ENCODE data around the gene TPRG1.

TPRG1 gene

GRCh38 chr3:189311521-189311920 lies 139.8 kb downstream of the TPRG1 start:
- no peak for TF ChIP-seq CTCF (IDR thresholded peaks at IDR 0.05; ENCODE audit: low read depth, low read length)
- H3K4me3 ChIP-seq (ENCODE audit: low read depth, low read length): no peak overlapping the region

GRCh38 chr3:189312866-189313265 lies 141.1 kb downstream of the TPRG1 start:
- H3K4me3 ChIP-seq (ENCODE audit: low read depth, low read length): no peak overlapping the region
- no peak for TF ChIP-seq CTCF (IDR thresholded peaks at IDR 0.05; ENCODE audit: low read depth, low read length)

GRCh38 chr3:189316296-189317019 lies 144.7 kb downstream of the TPRG1 start:
- TF ChIP-seq CTCF (IDR thresholded peaks at IDR 0.05; ENCODE audit: low read depth, low read length): no peak
- H3K4me3 ChIP-seq (ENCODE audit: low read depth, low read length): no peak overlapping the region

GRCh38 chr3:189317911-189318310 lies 146.1 kb downstream of the TPRG1 start:
- H3K4me3 ChIP-seq (ENCODE audit: low read depth, low read length): no peak overlapping the region
- no peak for TF ChIP-seq CTCF (IDR thresholded peaks at IDR 0.05; ENCODE audit: low read depth, low read length)

- no peak overlapping the region for H3K4me3 ChIP-seq (ENCODE audit: low read depth, low read length)
- no peak for TF ChIP-seq CTCF (IDR thresholded peaks at IDR 0.05; ENCODE audit: low read depth, low read length)
These were observed 148.7 kb downstream of the TPRG1 start for GRCh38 chr3:189320511-189320910.

- H3K4me3 ChIP-seq (ENCODE audit: low read depth, low read length): no peak overlapping the region
- no peak for TF ChIP-seq CTCF (IDR thresholded peaks at IDR 0.05; ENCODE audit: low read depth, low read length)
These were observed 150.6 kb downstream of the TPRG1 start for GRCh38 chr3:189322339-189322738.

- H3K4me3 ChIP-seq (ENCODE audit: low read depth, low read length): no peak overlapping the region
- TF ChIP-seq CTCF (IDR thresholded peaks at IDR 0.05; ENCODE audit: low read depth, low read length): no peak
These were observed 152.9 kb downstream of the TPRG1 start for GRCh38 chr3:189324538-189325138.

Data from WI38 (cell line).